SK-N-SH (cell line): Measurements from ENCODE around the gene KCTD8. TPM values are rescaled to one million over a fixed set of nuclear protein-coding genes. Genes with fewer than 3 reads are reported as not detected.

Source experiments
- CTCF ChIA-PET: fragments of 300-600, 350-600 bp; formaldehyde crosslinking; extraction: SDS; loops from one replicate; lab custom pipeline; 2021; lab: Yijun Ruan, JAX
- POLR2A ChIA-PET: fragments of 350-600 bp; sonication (Branson Sonifier 250); formaldehyde crosslinking; extraction: SDS; loops from one replicate; lab custom pipeline; 2020; ENCODE audit warnings: antibody characterized with exemption, inconsistent platforms; lab: Yijun Ruan, JAX
- DNase-seq: peaks from one replicate; pipeline ENCODE4 v3.0.0; 2012
- H2AFZ ChIP-seq: fragments of 200-600 bp; sonication (generic); 2 replicates; pipeline ENCODE4 v1.8.1; 2016; ENCODE audit warnings: antibody characterized with exemption, mild to moderate bottlenecking, low read depth
- H3F3A ChIP-seq: fragments of 200-600 bp; sonication (generic); replicated peaks from 2 replicates; pipeline ENCODE3; 2016; ENCODE audit warnings: antibody characterized with exemption, mild to moderate bottlenecking; ENCODE audit not compliant: insufficient read depth
- H3K27ac ChIP-seq, 2 experiments: fragments of 200-500 bp in 1 of 2; fragments of 200-600 bp in 1 of 2; sonication (Bioruptor generic) in 1 of 2; sonication (generic), shearing (Covaris generic) in 1 of 2; 2 replicates each; pipeline versions ENCODE4 v1.5.1 to v1.6.1; 2014 to 2016; ENCODE audit warnings: low read depth in 2 of 2, inconsistent platforms in 1 of 2, low read length in 1 of 2, mild to moderate bottlenecking in 1 of 2, mixed read lengths in 1 of 2
- H3K27me3 ChIP-seq: fragments of 200-600 bp; sonication (generic), shearing (Covaris generic); 2 replicates; pipeline ENCODE4 v1.6.1; 2016; ENCODE audit warnings: mixed run types; ENCODE audit not compliant: insufficient read depth
- H3K36me3 ChIP-seq, 2 experiments: fragments of 200-500 bp in 1 of 2; fragments of 200-600 bp in 1 of 2; sonication (Bioruptor generic) in 1 of 2; sonication (generic) in 1 of 2; replicated peaks in 1 of 2; 2 replicates each; pipeline versions ENCODE3 to v1.5.1; 2014 to 2016; ENCODE audit warnings: low read length in 1 of 2, mild to moderate bottlenecking in 1 of 2; ENCODE audit not compliant: insufficient read depth in 2 of 2, control insufficient read depth in 1 of 2
- H3K4me1 ChIP-seq, 2 experiments: fragments of 200-500 bp in 1 of 2; fragments of 200-600 bp in 1 of 2; sonication (Bioruptor generic) in 1 of 2; sonication (generic), shearing (Covaris generic) in 1 of 2; 2 replicates each; pipeline versions ENCODE4 v1.5.1 to v1.6.1; 2014 to 2016; ENCODE audit warnings: low read depth in 1 of 2, low read length in 1 of 2, mixed run types in 1 of 2; ENCODE audit not compliant: insufficient read depth in 2 of 2, control insufficient read depth in 1 of 2
- H3K4me2 ChIP-seq: fragments of 200-600 bp; sonication (generic), shearing (Covaris generic); 2 replicates; pipeline ENCODE4 v1.6.1; 2017; ENCODE audit warnings: mixed run types
- H3K4me3 ChIP-seq, 2 experiments: fragments of 200-500 bp in 1 of 2; fragments of 200-600 bp in 1 of 2; sonication (Bioruptor generic) in 1 of 2; sonication (generic), shearing (Covaris generic) in 1 of 2; 2 replicates each; pipeline versions ENCODE4 v1.5.1 to v1.8.1; 2014 to 2016; ENCODE audit warnings: low read depth in 2 of 2, inconsistent platforms in 1 of 2, low read length in 1 of 2, mild to moderate bottlenecking in 1 of 2, mixed read lengths in 1 of 2, moderate library complexity in 1 of 2
- H3K79me2 ChIP-seq: fragments of 200-600 bp; sonication (generic); 2 replicates; pipeline ENCODE4 v1.8.1; 2017; ENCODE audit warnings: mild to moderate bottlenecking; ENCODE audit not compliant: insufficient read depth
- H3K9ac ChIP-seq: fragments of 200-600 bp; sonication (generic); 2 replicates; pipeline ENCODE4 v1.6.1; 2017; ENCODE audit warnings: mixed run types
- H3K9me2 ChIP-seq: fragments of 200-600 bp; sonication (generic); 2 replicates; pipeline ENCODE4 v1.6.1; 2017; ENCODE audit warnings: mixed run types
- H3K9me3 ChIP-seq: fragments of 200-600 bp; sonication (generic); 2 replicates; pipeline ENCODE4 v1.6.1; 2017; ENCODE audit warnings: mixed run types, mild to moderate bottlenecking, moderate library complexity
- H4K20me1 ChIP-seq: fragments of 200-600 bp; sonication (generic); 2 replicates; pipeline ENCODE4 v1.6.1; 2017; ENCODE audit warnings: mild to moderate bottlenecking, mixed run types; ENCODE audit not compliant: insufficient read depth
- CHD2 ChIP-seq: fragments of 150-350 bp; IDR thresholded peaks from 2 replicates; pipeline ENCODE4 v1.6.1; 2018; ENCODE audit warnings: low read length; ENCODE audit not compliant: partially characterized antibody
- ELF1 ChIP-seq: IDR thresholded peaks from 2 replicates; pipeline ENCODE4 v1.4.0; 2012
- EZH2phosphoT487 ChIP-seq: fragments of 200-600 bp; sonication (generic); IDR thresholded peaks from 2 replicates; pipeline ENCODE4 v1.6.1; 2017; ENCODE audit warnings: low read depth, mixed run types, mild to moderate bottlenecking, antibody characterized with exemption, moderate library complexity, borderline replicate concordance
- FOXJ3 ChIP-seq: sonication (generic); formaldehyde crosslinking; IDR thresholded peaks from 2 replicates; pipeline ENCODE4 v1.5.1; 2020; ENCODE audit warnings: mild to moderate bottlenecking, missing genetic modification reagents
- FOXM1 ChIP-seq: IDR thresholded peaks from 2 replicates; pipeline ENCODE4 v1.4.0; 2012; ENCODE audit warnings: low read depth, mild to moderate bottlenecking
- IRF3 ChIP-seq: fragments of 150-350 bp; IDR thresholded peaks from 2 replicates; pipeline ENCODE4 v1.6.1; 2016; ENCODE audit warnings: mild to moderate bottlenecking, low read depth, low read length
- JUND ChIP-seq: IDR thresholded peaks from 2 replicates; pipeline ENCODE4 v1.4.0; 2012
- MEF2A ChIP-seq: IDR thresholded peaks from 2 replicates; pipeline ENCODE4 v1.4.0; 2012; ENCODE audit warnings: low read depth, borderline replicate concordance
- MXI1 ChIP-seq: IDR thresholded peaks from 2 replicates; pipeline ENCODE4 v1.6.1; 2012; ENCODE audit warnings: mild to moderate bottlenecking, low read depth, low read length, improper control_type of control experiment
- POLR2AphosphoS5 ChIP-seq: IDR thresholded peaks from 2 replicates; pipeline ENCODE4 v1.6.1; 2012; ENCODE audit warnings: low read depth, low read length
- RAD21 ChIP-seq: IDR thresholded peaks from 2 replicates; pipeline ENCODE4 v1.6.1; 2012; ENCODE audit warnings: mild to moderate bottlenecking, low read length
- RCOR1 ChIP-seq: fragments of 150-350 bp; IDR thresholded peaks from 2 replicates; pipeline ENCODE4 v1.6.1; 2017; ENCODE audit warnings: antibody characterized with exemption, low read length
- RFX5 ChIP-seq: IDR thresholded peaks from 2 replicates; pipeline ENCODE4 v1.6.1; 2012; ENCODE audit warnings: mild to moderate bottlenecking, improper control_type of control experiment, low read length
- SMC3 ChIP-seq: IDR thresholded peaks from 2 replicates; pipeline ENCODE4 v1.6.1; 2012; ENCODE audit warnings: low read depth, low read length, improper control_type of control experiment
- ZBTB33 ChIP-seq: IDR thresholded peaks from 2 replicates; pipeline ENCODE4 v1.4.0; 2012; ENCODE audit warnings: low read depth, borderline replicate concordance
- WGBS: methylation state at CpG from one replicate; pipeline ENCODE4 v1.1.6; 2017; ENCODE audit warnings: low lambda C conversion rate; 5-methylcytosine and 5-hydroxymethylcytosine counted together
- polyA plus RNA-seq, 3 experiments: library from polyadenylated mRNA; depleted of rRNA; stranded (reverse); fragments of >200 nt; gene quantifications; 2 replicates each; pipeline ENCODE4 v1.2.3, GENCODE V29; 2012
- TF ChIP-seq, protein P1 (sequence below): fragments of 200-600 bp; sonication (generic); IDR thresholded peaks from 2 replicates; pipeline ENCODE4 v1.6.1; 2017; ENCODE audit warnings: antibody characterized with exemption, mild to moderate bottlenecking, moderate library complexity

KCTD8 gene
- polyA plus RNA-seq, 1 of the 3 experiments (the other 2 are of a cell fraction): not detected

DNA sequence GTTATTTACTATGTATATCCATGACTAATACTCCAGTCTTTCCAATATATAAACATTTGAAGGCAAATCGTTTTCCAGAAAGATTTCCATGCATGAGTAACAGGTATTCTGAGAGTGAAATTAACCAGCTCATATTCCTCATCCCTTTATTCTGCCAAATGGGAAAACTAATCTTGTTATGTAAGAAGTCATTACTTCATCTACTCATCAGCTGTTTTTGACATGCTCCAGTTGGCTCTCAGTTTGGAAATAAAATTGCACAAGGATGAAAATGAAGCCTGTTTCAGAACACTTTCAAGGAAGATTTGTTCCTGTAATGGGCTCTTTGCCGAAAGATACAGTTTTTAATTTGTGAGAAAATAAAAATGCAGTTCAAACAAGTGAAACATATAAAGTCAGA, 121.9 kb downstream of the KCTD8 start:
- no peaks in the 10 kb centered on the region for H3F3A ChIP-seq
- WGBS: 0% methylated on average over 2 of the region's 2 CpGs
- H3K79me2 ChIP-seq: no peaks in the 10 kb centered on the region
- no peak for TF ChIP-seq FOXJ3 (CRISPR knock-in tag)
- no peak for TF ChIP-seq ELF1
- no peak for TF ChIP-seq MEF2A
- no peak for TF ChIP-seq POLR2AphosphoS5
- no peak for TF ChIP-seq RCOR1
- TF ChIP-seq ZBTB33: no peak
- no peak for TF ChIP-seq MXI1
- TF ChIP-seq RFX5: no peak
- TF ChIP-seq SMC3: no peak
- TF ChIP-seq IRF3: no peak
- no peak for TF ChIP-seq CHD2
- no peak for TF ChIP-seq RAD21
- no peak for TF ChIP-seq JUND
- TF ChIP-seq, protein P1, sequence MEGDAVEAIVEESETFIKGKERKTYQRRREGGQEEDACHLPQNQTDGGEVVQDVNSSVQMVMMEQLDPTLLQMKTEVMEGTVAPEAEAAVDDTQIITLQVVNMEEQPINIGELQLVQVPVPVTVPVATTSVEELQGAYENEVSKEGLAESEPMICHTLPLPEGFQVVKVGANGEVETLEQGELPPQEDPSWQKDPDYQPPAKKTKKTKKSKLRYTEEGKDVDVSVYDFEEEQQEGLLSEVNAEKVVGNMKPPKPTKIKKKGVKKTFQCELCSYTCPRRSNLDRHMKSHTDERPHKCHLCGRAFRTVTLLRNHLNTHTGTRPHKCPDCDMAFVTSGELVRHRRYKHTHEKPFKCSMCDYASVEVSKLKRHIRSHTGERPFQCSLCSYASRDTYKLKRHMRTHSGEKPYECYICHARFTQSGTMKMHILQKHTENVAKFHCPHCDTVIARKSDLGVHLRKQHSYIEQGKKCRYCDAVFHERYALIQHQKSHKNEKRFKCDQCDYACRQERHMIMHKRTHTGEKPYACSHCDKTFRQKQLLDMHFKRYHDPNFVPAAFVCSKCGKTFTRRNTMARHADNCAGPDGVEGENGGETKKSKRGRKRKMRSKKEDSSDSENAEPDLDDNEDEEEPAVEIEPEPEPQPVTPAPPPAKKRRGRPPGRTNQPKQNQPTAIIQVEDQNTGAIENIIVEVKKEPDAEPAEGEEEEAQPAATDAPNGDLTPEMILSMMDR: no peak
- TF ChIP-seq EZH2phosphoT487: no peak
- TF ChIP-seq FOXM1: no peak
- H3K27ac ChIP-seq: no peak overlapping the region
- no peak overlapping the region for H3K4me2 ChIP-seq
- no peaks in the 10 kb centered on the region for H3K4me1 ChIP-seq
- no peaks in the 10 kb centered on the region for H3K9me2 ChIP-seq
- POLR2A ChIA-PET: no interaction called here
- no peak for DNase-seq
- H2AFZ ChIP-seq: no peak overlapping the region
- H3K9ac ChIP-seq: no peak overlapping the region
- H3K4me3 ChIP-seq: no peak overlapping the region
- H3K36me3 ChIP-seq: no peaks in the 10 kb centered on the region
- CTCF ChIA-PET: no interaction called here
- H3K9me3 ChIP-seq: no peaks in the 10 kb centered on the region
- no peaks in the 10 kb centered on the region for H4K20me1 ChIP-seq
- H3K27me3 ChIP-seq: no peaks in the 10 kb centered on the region
